Measurements from ENCODE around the gene C2CD4D.
A peak's percentile ranks its signal among the peaks of the same experiment; 100 is the strongest.

The C2CD4D gene

DNA sequence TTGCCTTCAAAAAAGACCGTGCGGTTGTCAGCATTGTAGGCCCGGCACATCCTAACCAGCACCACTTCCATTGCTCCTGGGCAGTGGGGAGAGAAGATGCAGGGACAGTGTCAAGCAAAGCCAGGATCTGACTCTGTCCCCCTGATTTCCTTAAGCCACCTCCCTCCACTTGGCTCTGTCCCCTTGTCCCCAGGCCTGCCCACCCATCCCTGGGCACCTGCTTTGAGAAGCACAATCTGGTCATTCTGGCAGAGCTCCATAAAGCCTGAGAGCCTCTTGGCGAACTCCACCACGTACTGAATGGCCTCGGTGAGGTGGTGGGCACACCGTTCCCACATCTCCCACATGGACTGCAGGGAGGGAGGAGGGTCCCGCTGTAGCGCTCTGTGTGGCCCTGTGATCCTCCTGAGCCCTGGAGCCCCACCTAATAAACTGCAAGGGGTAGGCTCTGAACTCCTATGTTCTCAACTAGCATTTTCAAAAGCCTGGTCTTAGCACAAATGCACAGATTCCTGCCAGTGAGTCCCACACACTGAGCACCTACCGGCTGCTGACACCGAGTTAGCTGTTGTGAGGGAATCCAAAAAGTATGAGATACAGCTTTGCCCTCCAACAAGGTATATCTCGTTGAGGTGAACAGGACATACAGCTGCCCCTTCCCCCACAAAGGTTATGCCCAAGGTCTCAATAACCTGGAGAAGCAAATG lies 26.2 kb downstream of the C2CD4D start:
- DNase-seq (ENCODE audit: low read depth): no peak

DNA sequence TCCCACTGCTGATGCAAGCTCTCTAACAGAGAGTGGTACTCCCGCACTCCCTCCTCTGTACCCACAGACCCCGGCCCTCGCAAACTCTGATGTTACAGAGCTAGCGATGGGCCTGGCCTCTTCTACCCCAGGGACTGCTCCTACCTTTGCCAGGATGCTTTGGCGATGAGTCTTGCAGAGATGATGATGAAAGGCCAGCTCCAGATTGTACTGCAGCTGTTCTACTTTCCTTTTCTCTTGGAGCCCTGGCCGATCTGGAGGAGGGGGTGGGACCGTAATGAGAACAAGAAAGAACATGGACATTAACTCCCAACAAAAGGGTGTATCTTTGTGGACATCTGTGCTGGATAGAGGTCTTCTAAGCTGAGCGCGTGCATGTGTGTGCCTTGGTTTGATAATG lies 28.4 kb downstream of the C2CD4D start:
- peak; percentile 9 for DNase-seq (ENCODE audit: low read depth)

DNA sequence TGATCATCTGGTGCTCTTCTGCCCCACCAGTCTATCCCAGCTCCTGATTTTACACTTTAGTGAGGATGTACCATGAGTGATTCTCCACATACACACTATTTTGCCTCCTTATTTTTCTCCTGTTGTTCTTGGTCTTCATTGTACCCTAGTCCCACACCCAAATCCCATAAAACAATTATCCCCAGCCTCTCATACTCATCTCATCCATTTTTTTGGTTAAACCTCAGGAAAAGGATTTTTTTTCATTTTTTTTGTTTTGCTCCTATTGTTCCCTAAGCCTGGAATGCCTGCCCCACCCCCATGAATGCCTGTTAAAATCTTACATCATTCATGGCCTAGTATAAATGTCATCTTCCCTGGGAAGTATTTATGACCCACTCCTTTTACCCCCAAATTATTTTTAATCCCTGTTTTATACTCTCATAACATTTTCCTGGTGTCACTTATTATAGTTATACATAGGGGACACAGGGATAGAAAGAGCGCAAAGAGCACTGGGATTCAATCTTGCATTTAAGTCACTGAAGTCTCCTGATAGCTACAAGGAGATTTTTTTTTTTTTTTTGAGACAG lies 29.5 kb downstream of the C2CD4D start:
- no peak for DNase-seq (ENCODE audit: low read depth)

DNA sequence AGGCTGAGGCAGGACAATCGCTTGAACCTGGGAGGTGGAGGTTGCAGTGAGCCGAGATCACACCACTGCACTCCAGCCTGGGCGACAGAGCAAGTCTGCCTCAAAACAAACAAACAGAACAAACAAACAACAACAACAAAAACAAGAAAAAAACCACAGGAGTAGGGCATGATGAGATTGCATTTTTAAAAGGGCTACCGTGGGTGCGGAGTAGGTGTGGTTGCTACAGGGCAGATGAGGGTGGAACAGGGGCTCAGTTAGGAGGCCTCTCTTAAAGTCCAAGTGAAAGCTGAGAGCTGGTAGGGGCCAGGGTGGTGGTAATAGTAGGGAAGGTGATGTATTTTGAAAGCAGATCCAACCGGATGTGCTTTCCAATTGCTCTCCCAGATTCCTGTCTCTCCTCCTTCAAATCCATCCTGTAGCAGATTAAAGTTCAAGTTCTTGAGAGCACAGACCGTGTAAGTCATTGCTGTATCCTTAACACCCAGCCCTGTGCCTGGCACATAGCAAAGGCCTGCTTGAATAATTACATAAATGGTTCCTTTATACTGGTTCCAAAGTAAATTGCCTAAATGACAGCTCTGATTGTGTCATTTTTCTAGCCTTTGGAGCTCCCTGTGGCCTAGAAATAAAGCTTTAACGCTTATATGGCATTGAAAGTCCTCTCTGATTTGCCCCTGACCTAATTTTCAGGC lies 30.2 kb downstream of the C2CD4D start:
- no peak for DNase-seq (ENCODE audit: low read depth)

DNA sequence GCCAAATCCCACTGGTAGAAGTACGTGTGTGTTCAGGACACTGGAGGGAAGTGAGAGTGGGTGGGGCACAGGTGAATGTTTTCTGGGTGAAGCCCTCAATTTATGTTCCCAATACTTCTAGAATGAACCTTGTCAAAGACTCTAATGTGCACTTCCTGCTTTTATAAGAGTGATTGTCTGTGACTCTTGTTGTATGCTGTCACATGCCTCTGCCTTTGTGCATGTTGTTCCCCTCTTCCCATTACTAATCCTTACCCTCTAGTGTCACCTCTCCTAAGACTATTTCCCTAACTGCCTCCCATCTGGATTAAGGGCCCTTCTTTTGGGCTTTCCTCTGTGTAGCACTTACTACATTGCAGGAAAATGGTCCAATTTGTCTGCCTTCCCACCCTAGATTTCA lies 31.9 kb downstream of the C2CD4D start:
- DNase-seq (ENCODE audit: low read depth): no peak

DNA sequence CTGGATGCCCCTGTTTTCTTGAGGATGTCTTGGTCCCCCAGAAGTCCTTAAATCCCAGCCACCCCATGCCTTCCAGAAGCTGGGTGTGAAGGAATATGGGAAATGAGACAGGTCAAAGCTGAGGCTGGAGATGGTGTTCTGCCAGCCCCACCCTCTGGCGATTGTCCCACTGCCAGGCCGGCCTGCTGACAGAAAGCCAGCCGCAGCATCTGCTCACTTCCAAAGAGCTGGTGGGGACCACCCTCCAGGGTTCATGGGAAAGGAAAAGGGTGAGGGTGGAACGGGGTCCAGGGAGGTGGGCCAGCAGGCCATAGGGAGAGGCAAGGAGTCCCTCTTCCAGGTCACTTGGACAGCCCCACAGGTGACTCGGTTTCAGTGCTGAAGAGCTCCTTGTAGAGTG lies 32.5 kb downstream of the C2CD4D start:
- DNase-seq (ENCODE audit: low read depth): no peak

DNA sequence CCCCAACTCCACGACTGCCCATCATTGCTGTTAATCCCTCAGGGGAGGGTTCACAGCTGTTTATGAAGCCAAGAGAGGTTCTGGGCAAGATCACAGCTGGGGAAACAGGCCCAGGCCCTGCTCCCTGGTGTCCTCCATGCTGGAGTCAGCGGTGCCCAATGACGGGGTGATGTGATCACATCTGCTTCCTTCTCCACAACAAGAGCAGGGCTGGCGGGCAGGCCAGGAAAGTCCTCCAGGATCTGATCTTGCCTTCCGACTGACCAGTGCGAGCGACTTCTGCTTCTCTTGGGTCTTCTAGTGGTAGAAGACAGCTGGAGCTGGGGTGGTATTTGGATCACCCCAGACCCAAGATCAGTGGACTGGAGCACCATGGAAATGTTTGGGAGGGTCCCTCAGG lies 33.5 kb downstream of the C2CD4D start:
- no peak for DNase-seq (ENCODE audit: low read depth)

DNA sequence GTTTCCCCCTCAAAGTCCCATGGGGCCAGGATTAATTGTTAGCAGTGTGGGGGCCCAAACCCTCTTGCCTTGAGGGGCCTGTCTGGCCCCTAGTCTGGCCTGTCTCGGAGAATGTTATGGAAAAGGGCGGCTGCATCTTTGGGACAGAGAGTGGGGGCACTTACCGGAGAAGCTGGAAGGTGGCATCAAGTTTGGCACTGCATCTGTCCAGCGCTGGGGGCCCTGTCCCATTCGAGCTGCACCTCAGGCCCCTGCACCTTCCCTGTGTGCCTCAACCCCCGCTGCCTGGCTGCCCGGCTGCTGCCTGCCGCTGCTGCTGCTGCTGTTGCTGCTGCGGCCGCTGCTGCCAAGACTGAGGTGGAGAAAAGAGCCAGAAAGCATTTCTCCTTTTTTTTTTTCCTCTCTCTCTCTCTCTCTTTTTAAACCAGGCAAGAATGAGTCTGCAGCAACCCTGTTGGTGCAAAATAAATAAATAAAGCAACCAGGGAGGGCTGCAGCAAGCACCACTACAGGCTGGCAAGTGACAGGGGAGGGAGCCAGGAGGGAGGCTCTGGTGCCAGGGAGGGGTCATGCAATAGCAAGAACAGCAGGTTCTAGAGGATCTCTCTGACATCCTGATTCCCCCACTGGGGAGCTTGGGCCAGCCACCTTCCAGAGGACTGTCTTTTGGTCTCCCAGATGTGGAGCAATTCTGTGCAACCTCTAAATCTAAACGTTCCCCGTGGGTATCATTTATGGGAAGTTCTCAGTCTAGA lies 34.4 kb downstream of the C2CD4D start, which contains the start of gene LINGO4:
Gene LINGO4, minus strand, starts transcription at position 354 of the 755 bp plus-strand sequence. CDS start 2,715 bp downstream, outside the sequence.
- no peak for DNase-seq (ENCODE audit: low read depth)

DNA sequence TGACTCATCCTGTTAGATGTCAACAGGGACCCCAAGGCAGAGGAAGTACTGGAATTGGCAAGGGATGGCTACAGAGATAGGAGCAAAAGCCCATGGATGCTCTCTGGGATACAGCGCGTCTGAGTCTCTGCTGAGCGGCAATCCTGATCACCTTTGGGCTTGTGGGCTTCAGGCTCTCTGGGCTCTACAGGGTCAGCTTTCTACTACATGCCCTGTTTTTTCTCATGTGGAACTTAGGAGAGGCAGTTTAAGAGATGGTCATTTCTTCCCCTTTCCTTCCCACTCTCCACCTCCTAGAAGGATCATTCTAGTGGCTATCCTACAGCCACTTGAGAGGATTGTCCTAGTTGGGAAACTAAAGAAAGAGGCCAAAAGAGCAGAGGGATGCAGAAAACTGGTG lies 35.7 kb downstream of the C2CD4D start:
- no peak for DNase-seq (ENCODE audit: low read depth)

DNA sequence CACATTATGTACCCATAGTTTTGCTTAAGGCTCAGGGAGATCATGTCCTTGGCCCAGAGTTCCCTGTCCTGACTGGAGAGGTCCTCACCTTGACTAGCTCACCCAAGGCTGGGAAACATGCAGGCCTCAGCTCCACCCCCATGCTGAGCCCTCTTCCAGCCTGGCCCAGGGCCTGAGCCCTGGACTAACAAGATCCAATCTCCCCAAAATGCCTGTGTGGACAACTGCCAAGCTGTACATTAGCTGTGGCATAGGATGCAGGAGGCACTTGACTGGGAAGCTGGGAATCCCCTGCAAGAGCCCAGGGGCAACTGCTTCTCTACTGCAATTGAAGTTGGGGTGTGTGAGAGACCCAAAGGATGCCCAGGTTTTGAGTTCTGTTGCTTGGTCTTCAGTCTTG lies 36.5 kb downstream of the C2CD4D start:
- DNase-seq (ENCODE audit: low read depth): no peak

DNA sequence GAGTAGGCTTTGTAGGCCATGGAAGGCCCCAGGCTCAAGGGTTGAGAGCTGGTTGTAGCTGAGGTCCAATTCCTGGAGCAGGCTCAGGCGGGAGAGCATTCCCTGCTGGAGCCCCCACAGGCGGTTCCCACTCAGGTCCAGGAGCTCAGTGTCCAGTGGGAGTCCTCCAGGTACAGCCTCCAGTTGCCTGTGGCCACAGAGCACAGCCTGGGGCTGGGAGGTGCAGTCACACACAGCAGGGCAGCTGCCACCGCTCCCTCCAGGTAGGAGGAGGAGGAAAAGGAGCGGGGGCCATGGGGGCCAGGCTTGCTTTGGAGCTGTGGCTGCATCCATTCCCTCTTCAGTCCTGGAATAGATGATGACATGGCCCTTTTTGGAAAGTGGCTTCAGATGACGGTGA lies 37.2 kb downstream of the C2CD4D start:
- DNase-seq (ENCODE audit: low read depth): no peak

DNA sequence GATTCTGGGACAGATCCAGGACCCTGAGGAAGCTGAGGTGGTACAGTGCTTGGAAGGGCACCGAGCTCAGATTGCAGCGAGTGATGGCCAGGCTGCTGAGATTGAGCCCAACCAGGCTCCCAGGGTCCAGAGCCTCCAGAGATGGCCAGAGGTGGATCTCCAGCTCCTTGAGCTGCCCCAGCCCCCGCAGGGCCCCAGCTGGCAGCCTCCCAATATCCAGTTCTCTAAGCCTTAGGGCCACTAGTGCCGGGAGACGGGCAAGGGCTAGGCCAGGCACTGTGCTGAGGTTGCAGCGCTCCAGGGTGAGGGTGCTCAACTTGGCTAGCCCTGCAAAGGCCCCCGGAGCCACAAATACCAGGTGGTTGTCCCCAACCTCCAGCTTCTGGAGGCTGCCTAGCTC lies 37.8 kb downstream of the C2CD4D start:
- DNase-seq (ENCODE audit: low read depth): no peak

DNA sequence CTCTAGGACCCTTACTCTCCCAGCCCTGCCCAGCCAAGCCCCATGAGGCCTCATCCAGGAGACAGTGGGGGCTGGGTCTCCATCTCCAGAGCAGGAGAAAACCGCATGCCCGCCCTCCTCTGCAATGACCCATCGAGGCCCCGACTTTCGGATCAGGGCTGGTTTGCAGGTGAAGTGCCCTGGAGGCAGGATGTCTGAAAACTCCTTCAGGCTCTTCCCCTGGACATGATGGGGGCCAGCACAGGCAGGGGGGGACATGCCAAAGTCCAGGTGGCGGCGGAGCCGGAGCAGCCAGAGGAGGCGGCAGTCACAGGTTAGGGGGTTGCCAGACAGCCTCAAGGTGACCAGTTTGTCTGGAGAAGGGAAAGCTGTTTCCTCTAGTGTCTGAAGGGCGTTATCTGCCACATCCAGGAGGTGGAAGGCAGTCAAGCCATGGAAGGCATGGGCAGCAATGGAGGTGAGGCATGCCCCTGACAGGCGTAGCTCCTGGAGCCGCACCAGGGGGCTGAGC lies 38.3 kb downstream of the C2CD4D start:
- DNase-seq (ENCODE audit: low read depth): no peak

DNA sequence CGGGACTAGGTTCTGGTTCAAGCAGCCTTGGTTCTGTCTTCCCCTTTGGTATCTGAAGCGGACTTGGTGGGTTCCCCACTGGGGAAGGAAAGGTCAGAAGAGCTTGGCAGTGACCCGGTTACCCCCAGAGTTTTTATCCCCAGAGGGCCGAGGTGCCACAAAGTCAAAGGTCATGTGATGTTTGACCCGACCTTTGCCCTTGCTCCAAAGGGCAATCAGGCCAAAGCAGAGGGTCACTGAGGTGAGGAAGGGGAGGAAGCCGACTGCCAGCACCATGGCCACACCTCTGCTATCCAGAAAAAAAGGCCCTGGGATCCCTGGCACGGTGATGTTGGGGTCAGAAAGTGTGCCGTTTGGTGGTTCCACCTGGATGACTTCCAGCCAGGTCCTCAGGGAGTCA lies 38.8 kb downstream of the C2CD4D start:
- no peak for DNase-seq (ENCODE audit: low read depth)

DNA sequence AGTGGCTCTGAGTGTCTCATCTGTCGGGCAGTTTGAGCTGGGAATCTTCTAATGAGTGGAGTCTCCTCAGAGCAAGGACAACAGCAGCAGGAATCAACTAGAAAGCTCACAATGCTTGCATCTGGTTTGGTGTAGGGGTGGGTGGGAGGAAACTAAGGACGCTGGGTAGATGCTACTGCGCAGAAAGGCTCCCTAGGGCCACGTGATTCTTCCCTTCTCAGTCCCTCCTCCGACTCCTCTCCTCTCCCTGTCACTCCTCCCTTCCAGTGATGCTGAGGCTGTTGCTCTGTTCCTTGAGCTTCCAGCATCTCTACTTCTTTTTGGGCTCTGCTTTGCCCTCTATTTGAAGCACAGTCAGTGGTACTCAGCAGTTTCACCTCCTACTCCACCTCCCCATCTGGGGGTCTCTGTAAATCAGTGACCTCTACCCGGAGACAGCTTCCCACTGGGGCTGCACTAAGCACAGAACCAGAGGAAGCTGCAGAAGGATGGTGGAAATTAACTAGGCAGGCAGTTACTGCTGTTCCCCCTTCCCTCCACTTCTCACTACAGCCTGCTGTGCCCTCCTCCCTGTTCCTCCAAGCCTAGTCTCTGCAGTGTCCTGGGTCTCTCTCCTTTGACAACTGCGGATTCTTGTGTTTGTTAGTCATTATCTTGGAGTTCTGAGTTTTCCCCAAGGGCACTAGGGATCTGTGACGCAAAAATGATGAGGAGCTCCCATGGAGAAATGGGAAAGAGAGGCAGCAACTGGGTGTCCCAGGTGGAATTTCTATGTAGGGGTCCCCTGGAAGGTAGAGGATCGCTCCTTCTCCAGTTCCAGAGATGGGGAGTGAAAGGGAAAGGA lies 40.2 kb downstream of the C2CD4D start:
- peak; percentile 3 for DNase-seq (ENCODE audit: low read depth)

DNA sequence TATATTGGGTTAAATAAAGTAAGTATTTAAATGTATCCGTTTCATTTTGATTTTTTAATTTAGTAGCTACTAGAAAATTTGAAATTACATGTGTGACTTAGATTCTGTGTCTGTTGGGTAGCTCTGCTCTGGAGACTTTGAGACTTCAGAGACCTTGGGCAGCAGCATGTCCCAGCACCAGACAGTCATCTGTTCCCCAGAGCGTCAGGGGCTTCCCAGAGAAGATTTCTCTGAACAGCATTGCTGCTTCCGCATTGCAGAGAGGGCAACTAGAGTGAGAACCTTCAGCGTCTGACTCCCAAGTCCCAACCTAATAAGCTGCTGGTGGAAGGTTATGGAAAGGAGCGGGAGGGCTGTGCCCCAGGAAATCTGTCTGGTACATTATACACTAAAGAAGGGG lies 41.0 kb downstream of the C2CD4D start:
- DNase-seq (ENCODE audit: low read depth): no peak

DNA sequence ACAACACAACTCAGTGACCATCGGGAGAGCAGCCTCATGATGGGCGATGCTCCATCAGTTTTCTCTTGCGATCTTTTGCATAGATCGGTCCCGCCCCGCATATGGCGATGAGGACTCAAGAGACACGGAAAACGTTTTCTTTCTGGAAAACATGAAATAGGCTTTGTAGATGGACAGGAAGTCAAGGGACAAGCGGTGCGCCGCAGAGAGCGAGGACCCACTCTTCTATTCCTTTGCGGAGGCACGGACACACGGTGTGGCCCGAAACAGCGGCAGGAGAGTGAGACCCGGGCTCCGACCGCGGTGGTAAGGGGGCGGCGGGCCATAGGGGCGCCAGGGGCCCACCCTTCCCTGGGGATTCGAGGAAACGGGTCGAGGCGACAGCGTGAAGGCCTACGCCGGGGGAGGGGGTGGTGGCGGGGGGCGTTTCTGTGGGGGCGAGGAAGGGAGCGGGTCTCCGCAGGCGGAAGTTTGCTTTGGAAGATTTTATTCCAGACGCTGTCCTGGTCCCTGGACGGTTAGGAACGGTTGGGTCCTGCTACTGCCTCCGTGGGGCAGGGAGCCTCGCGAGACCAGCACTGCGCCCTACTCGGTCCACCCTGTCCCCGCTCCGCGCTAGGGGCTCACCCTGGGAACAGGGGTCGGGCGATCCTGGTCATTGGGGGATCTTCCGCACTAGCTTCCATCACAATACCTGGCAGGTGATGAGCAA lies 48.5 kb downstream of the C2CD4D start:
- peak; percentile 24 for DNase-seq (ENCODE audit: low read depth)

DNA sequence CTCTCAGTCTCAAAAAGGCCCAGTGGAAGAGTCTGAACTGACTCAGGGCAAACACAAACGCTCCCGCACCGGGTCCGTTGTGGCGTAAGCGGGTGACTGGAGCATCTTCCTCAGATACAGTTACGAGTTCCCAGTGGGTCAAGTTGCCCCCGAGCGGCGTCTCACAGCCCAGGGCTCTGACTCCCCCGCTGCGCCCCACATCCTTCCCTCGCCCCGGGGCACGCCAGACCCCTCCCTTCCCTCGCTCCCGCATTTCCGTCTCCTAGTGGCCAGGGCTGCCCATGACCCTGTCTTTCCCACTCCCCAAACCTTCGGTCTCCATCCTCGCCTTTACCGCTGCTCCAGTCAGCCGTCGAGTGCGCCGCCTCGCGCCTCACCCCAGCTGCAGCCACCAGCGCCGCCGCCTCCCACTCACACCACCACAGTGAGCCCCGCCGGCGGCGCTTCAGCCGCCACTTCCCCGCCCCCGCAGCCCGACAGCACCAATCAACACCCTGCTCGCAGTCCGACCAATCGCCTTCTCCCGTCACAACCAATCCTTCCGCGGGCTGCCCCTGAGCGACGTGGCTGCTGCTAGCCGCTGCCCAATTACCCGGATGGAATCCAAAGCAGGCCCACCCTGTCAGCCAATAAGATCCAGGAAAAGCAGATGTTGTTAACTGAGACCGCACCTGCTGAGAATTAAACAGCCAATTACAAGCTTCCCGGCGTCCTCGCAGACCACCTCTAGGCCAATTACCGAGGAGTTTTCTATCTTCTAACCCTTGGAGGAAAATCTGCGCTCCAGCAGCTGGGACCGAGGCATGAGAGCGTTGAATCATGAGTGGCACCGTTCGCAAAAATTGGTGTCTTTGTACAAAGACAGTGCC lies 49.3 kb downstream of the C2CD4D start, which contains the start of gene TDRKH:
Gene TDRKH, minus strand, starts transcription at position 430 of the 869 bp plus-strand sequence. CDS start 7,478 bp downstream, outside the sequence.
- peak; percentile 100 for DNase-seq (ENCODE audit: low read depth)
